HG02943 (cell line): ENCODE results near the gene TAPT1.

ENCODE experiments used
- ATAC-seq: cut with Tn5 transposase; IDR thresholded peaks from one replicate; pipeline ENCODE4 v1.9.1; 2021; ENCODE audit warnings: mild to moderate bottlenecking, low read depth, moderate library complexity; ENCODE audit not compliant: unreplicated experiment

The TAPT1 gene

GRCh38 chr4:16250661-16251365 lies 24.5 kb upstream of the TAPT1 start:
- ATAC-seq, result no peak

GRCh38 chr4:16248605-16249004 lies 22.3 kb upstream of the TAPT1 start:
- ATAC-seq, result no peak

GRCh38 chr4:16245241-16245640 lies 19.0 kb upstream of the TAPT1 start:
- ATAC-seq, result no peak

GRCh38 chr4:16243285-16243684 lies 17.0 kb upstream of the TAPT1 start:
- no peak for ATAC-seq

GRCh38 chr4:16240300-16240699 lies 14.0 kb upstream of the TAPT1 start:
- ATAC-seq, result no peak

GRCh38 chr4:16239086-16239485 lies 12.8 kb upstream of the TAPT1 start:
- ATAC-seq, result no peak

GRCh38 chr4:16238327-16238726 lies 12.1 kb upstream of the TAPT1 start:
- ATAC-seq, result no peak

- ATAC-seq, result no peak
These were observed 11.4 kb upstream of the TAPT1 start for GRCh38 chr4:16237715-16238114.

GRCh38 chr4:16236402-16237023 lies 10.2 kb upstream of the TAPT1 start:
- ATAC-seq, result no peak

GRCh38 chr4:16235209-16235608 lies 8.9 kb upstream of the TAPT1 start:
- ATAC-seq, result no peak

- ATAC-seq, result no peak
These were observed 7.4 kb upstream of the TAPT1 start for GRCh38 chr4:16233569-16234177.

GRCh38 chr4:16231570-16232245 lies 5.4 kb upstream of the TAPT1 start:
- ATAC-seq, result no peak

GRCh38 chr4:16230308-16230707 lies 4.0 kb upstream of the TAPT1 start:
- no peak for ATAC-seq

GRCh38 chr4:16229604-16230003 lies 3.3 kb upstream of the TAPT1 start:
- ATAC-seq, result no peak

GRCh38 chr4:16227462-16227868 lies 1.2 kb upstream of the TAPT1 start:
- no peak for ATAC-seq

- ATAC-seq, result peak; percentile 50
These were observed 668 bp upstream of the TAPT1 start for GRCh38 chr4:16226816-16227461.

- ATAC-seq, result peak; percentile 0
These were observed 956 bp downstream of the TAPT1 start for GRCh38 chr4:16225167-16225862.

GRCh38 chr4:16224264-16225166 lies 1.8 kb downstream of the TAPT1 start:
- no peak for ATAC-seq

GRCh38 chr4:16222957-16223527 lies 3.2 kb downstream of the TAPT1 start:
- no peak for ATAC-seq
